GM19438 (cell line): ENCODE measurements around the gene EP400.
A peak's percentile ranks its signal among the peaks of the same experiment; 100 is the strongest.

Experiments
- ATAC-seq: cut with Tn5 transposase; IDR thresholded peaks from one replicate; pipeline ENCODE4 v1.9.1; 2021; ENCODE audit warnings: low read depth; ENCODE audit not compliant: unreplicated experiment

Gene EP400

GRCh38 chr12:131949431-131950181, at the start of gene EP400:
EP400 (plus strand) TSS chr12:131949942; CDS start chr12:131960620, 10,678 bp downstream.
- peak; percentile 76 for ATAC-seq

GRCh38 chr12:131900397-131900796, 49.3 kb upstream of the EP400 start:
- no peak for ATAC-seq

- ATAC-seq, result no peak
Observed at GRCh38 chr12:131901431-131902331, 48.1 kb upstream of the EP400 start.

GRCh38 chr12:131902332-131903241, 47.2 kb upstream of the EP400 start:
- ATAC-seq, result no peak

GRCh38 chr12:131903270-131904255, 46.2 kb upstream of the EP400 start:
- no peak for ATAC-seq

- ATAC-seq, result no peak
Observed at GRCh38 chr12:131904346-131904745, 45.4 kb upstream of the EP400 start.

- ATAC-seq, result no peak
Observed at GRCh38 chr12:131905081-131905629, 44.6 kb upstream of the EP400 start.

GRCh38 chr12:131905630-131906091, 44.1 kb upstream of the EP400 start:
- no peak for ATAC-seq

- no peak for ATAC-seq
Observed at GRCh38 chr12:131907379-131908091, 42.2 kb upstream of the EP400 start.

GRCh38 chr12:131908092-131909080, 41.4 kb upstream of the EP400 start:
- ATAC-seq, result no peak

GRCh38 chr12:131909081-131909751, 40.5 kb upstream of the EP400 start:
- ATAC-seq, result no peak

GRCh38 chr12:131909752-131910219, 40.0 kb upstream of the EP400 start:
- no peak for ATAC-seq

GRCh38 chr12:131910302-131911027, 39.3 kb upstream of the EP400 start:
- ATAC-seq, result no peak

GRCh38 chr12:131911028-131911650, 38.6 kb upstream of the EP400 start:
- ATAC-seq, result no peak

- ATAC-seq, result no peak
Observed at GRCh38 chr12:131911851-131912477, 37.8 kb upstream of the EP400 start.
